Endothelial cell of umbilical vein (primary cell): ENCODE results near the gene MAN1A1. TPM values are rescaled to one million over a fixed set of nuclear protein-coding genes. Genes with fewer than 3 reads are reported as not detected.

Source experiments
- BruUV-seq: library from RNA; stranded (reverse); fragments of 400-500 nt; replicated peaks from 2 replicates; lab custom pipeline; 2021; lab: Mats Ljungman, UMichigan
- CTCF ChIA-PET: fragments of 300-600, 350-600 bp; sonication (Branson Sonifier 250); formaldehyde crosslinking; loops from one replicate; lab custom pipeline; 2021; ENCODE audit warnings: antibody characterized with exemption, inconsistent platforms; lab: Charles Lee
- POLR2A ChIA-PET: fragments of 300-600, 350-600 bp; sonication (Branson Sonifier 250); formaldehyde crosslinking; loops from one replicate; lab custom pipeline; 2021; ENCODE audit warnings: antibody characterized with exemption, inconsistent platforms; lab: Charles Lee
- DNase-seq: peaks from one replicate; pipeline ENCODE4 v3.0.0-alpha.2; 2011; ENCODE audit warnings: low read depth, low spot score
- FAIRE-seq: peaks from 2 replicates; lab custom pipeline; 2011; peaks lifted over from hg19 to GRCh38; lab: Jason Lieb, UNC
- H2AFZ ChIP-seq: 2 replicates; pipeline ENCODE4 v1.6.0; 2012; ENCODE audit warnings: low read depth, low read length, control low read depth, inconsistent platforms
- H3K27ac ChIP-seq: 2 replicates; pipeline ENCODE4 v1.5.1; 2011; ENCODE audit warnings: low read depth, mild to moderate bottlenecking, control low read depth, low read length, moderate library complexity; ENCODE audit not compliant: insufficient read depth
- H3K27me3 ChIP-seq, 2 experiments: 2 replicates each; pipeline versions ENCODE4 v1.6.0 to v1.6.1; 2011; ENCODE audit warnings: low read length in 2 of 2, mixed read lengths in 1 of 2; ENCODE audit not compliant: control insufficient read depth in 2 of 2, insufficient read depth in 2 of 2
- H3K36me3 ChIP-seq, 2 experiments: 2 replicates in 1 of 2; 3 replicates in 1 of 2; pipeline ENCODE4 v1.5.1; 2011; ENCODE audit warnings: low read length in 2 of 2, mild to moderate bottlenecking in 1 of 2, moderate library complexity in 1 of 2; ENCODE audit not compliant: control insufficient read depth in 2 of 2, insufficient read depth in 2 of 2; ENCODE audit errors: extremely low read depth in 1 of 2
- H3K4me1 ChIP-seq: 3 replicates; pipeline ENCODE4 v1.5.1; 2011; ENCODE audit warnings: mild to moderate bottlenecking, low read length; ENCODE audit not compliant: control insufficient read depth, insufficient read depth; ENCODE audit errors: extremely low read depth
- H3K4me2 ChIP-seq: 2 replicates; pipeline ENCODE4 v1.6.1; 2011; ENCODE audit warnings: low read length, control low read depth, mixed read lengths; ENCODE audit not compliant: insufficient read depth
- H3K4me3 ChIP-seq, 3 experiments: fragments of 200-600 bp in 1 of 3; sonication (generic), shearing (Covaris generic) in 1 of 3; replicated peaks in 1 of 3; 2 replicates each; pipeline ENCODE4 v1.5.1; 2011 to 2016; ENCODE audit warnings: control low read depth in 3 of 3, low read length in 3 of 3, mild to moderate bottlenecking in 2 of 3, inconsistent platforms in 1 of 3, low read depth in 1 of 3, moderate library complexity in 1 of 3; ENCODE audit not compliant: insufficient read depth in 1 of 3
- H3K79me2 ChIP-seq: 2 replicates; pipeline ENCODE4 v1.6.0; 2012; ENCODE audit warnings: low read length, inconsistent platforms; ENCODE audit not compliant: control insufficient read depth, insufficient read depth
- H3K9ac ChIP-seq: replicated peaks from 2 replicates; pipeline ENCODE3; 2011; ENCODE audit warnings: low read length, control low read depth; ENCODE audit not compliant: insufficient read depth; ENCODE audit errors: extremely low read depth
- H3K9me1 ChIP-seq: replicated peaks from 3 replicates; pipeline ENCODE4 v1.6.0; 2011; ENCODE audit warnings: mild to moderate bottlenecking, low read length; ENCODE audit not compliant: control insufficient read depth, insufficient read depth; ENCODE audit errors: extremely low read depth
- H3K9me3 ChIP-seq: replicated peaks from 2 replicates; pipeline ENCODE4 v1.5.1; 2012; ENCODE audit warnings: low read length, inconsistent platforms; ENCODE audit not compliant: control insufficient read depth, insufficient read depth
- H4K20me1 ChIP-seq: replicated peaks from 2 replicates; pipeline ENCODE3; 2011; ENCODE audit warnings: mild to moderate bottlenecking, low read length; ENCODE audit not compliant: control insufficient read depth, insufficient read depth; ENCODE audit errors: extremely low read depth
- CTCF ChIP-seq, 2 donors: IDR thresholded peaks; 1 replicate in 1 of 2; 2 replicates in 1 of 2; pipeline ENCODE4 v1.5.1; 2011; ENCODE audit warnings: low read length in 2 of 2, mild to moderate bottlenecking in 2 of 2, moderate library complexity in 2 of 2, control low read depth in 1 of 2, inconsistent platforms in 1 of 2, low read depth in 1 of 2; ENCODE audit not compliant: insufficient read depth in 1 of 2; ENCODE audit errors: extremely low read depth in 1 of 2
- EZH2 ChIP-seq: IDR thresholded peaks from 2 replicates; pipeline ENCODE4 v1.6.1; 2012; ENCODE audit warnings: borderline replicate concordance, low read depth, mild to moderate bottlenecking, moderate library complexity, low read length, inconsistent platforms; ENCODE audit not compliant: severe bottlenecking
- FOS ChIP-seq: IDR thresholded peaks from 2 replicates; pipeline ENCODE4 v1.6.1; 2011; ENCODE audit warnings: mild to moderate bottlenecking, low read length, moderate library complexity, borderline replicate concordance; ENCODE audit not compliant: insufficient read depth
- GATA2 ChIP-seq: IDR thresholded peaks from 2 replicates; pipeline ENCODE4 v1.7.0; 2011; ENCODE audit warnings: low read depth, mild to moderate bottlenecking, moderate library complexity, mixed read lengths, low read length; ENCODE audit not compliant: insufficient read length, insufficient read depth
- JUN ChIP-seq: IDR thresholded peaks from 2 replicates; pipeline ENCODE4 v1.6.1; 2011; ENCODE audit warnings: borderline replicate concordance, low read depth; ENCODE audit not compliant: insufficient read length, insufficient read depth
- MYC ChIP-seq: IDR thresholded peaks from one replicate; pipeline ENCODE4 v1.6.1; 2011; ENCODE audit warnings: mild to moderate bottlenecking, low read depth, low read length
- POLR2A ChIP-seq: IDR thresholded peaks from 2 replicates; pipeline ENCODE4 v1.6.1; 2012; ENCODE audit warnings: low read depth, mild to moderate bottlenecking, control low read depth, low read length
- POLR2AphosphoS5 ChIP-seq: IDR thresholded peaks from 2 replicates; pipeline ENCODE4 v1.6.1; 2012; ENCODE audit warnings: low read depth, mild to moderate bottlenecking, control low read depth, low read length, moderate library complexity; ENCODE audit not compliant: insufficient read depth
- dilution Hi-C: fragments of 300-500 bp; cut with MboI; formaldehyde crosslinking; loops from one replicate; pipeline ENCODE4 v1.15.0; 2019; ENCODE audit warnings: low sequenced_read_pairs; ENCODE audit not compliant: extremely low pct_ligation_motif_present
- intact Hi-C: fragments of 100-400 bp; cut with micrococcal nuclease; formaldehyde crosslinking; loops from one replicate; pipeline ENCODE4 v1.10.0; 2022
- polyA plus RNA-seq, 4 experiments: library from polyadenylated mRNA; depleted of rRNA in 3 of 4; stranded (reverse) in 3 of 4; unstranded in 1 of 4; fragments of >200 nt; gene quantifications; 2 replicates each; pipeline versions ENCODE4 v1.2.1 to v1.2.3, GENCODE V29; 2011 to 2012; ENCODE audit warnings: missing spikeins in 1 of 4
- total RNA-seq: library from RNA; stranded (reverse); gene quantifications from 2 replicates; pipeline ENCODE4 v1.2.3, GENCODE V29; 2021
- TF ChIP-seq, protein P1 (sequence below): IDR thresholded peaks from 2 replicates; pipeline ENCODE4 v1.6.1; 2011; ENCODE audit not compliant: insufficient read depth, insufficient read length

The MAN1A1 gene
- total and polyA plus RNA-seq, 2 donors (not counting 3 experiments of a cell fraction or from before 2014, with no cell fraction given): 3.3 to 12.9 TPM

DNA sequence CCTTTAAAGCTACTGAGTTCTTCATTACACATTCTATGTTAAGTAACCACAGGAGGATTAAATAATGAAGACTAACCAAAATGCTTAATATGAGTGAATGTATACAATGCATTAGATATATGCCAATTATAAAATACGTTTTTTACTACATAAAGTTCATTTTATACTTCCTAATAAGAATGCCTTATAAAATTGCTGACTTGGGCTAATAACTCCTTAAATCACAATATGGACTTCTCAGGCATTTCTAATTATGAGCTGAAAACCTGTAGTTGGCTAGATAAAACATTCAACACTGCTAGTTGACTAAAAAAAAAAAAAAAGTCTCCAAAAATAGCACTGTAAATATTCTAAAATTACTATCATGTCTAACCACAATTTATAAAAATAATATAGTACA is 11.8 kb downstream of the MAN1A1 start:
- no peak overlapping the region for H3K4me2 ChIP-seq
- no peak overlapping the region for H2AFZ ChIP-seq
- TF ChIP-seq EZH2: no peak
- no peak for TF ChIP-seq JUN
- no peak for TF ChIP-seq FOS
- TF ChIP-seq GATA2: no peak
- no peak for TF ChIP-seq POLR2AphosphoS5
- TF ChIP-seq, protein P1, sequence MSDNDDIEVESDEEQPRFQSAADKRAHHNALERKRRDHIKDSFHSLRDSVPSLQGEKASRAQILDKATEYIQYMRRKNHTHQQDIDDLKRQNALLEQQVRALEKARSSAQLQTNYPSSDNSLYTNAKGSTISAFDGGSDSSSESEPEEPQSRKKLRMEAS: no peak
- TF ChIP-seq POLR2A: no peak
- TF ChIP-seq CTCF (IDR thresholded peaks at IDR 0.05; ENCODE audit: extremely low read depth in 1 of 2, insufficient read depth in 1 of 2, low read depth in 1 of 2, low read length in 2 of 2): no peak
- TF ChIP-seq MYC: no peak
- H4K20me1 ChIP-seq: no peaks in the 10 kb centered on the region
- BruUV-seq: no TSS peak
- H3K4me1 ChIP-seq: peaks cover 15% of the 10 kb centered on the region
- H3K9me1 ChIP-seq: no peaks in the 10 kb centered on the region
- no peak for FAIRE-seq
- no peak overlapping the region for H3K9ac ChIP-seq
- H3K79me2 ChIP-seq: no peaks in the 10 kb centered on the region
- DNase-seq: no peak
- dilution Hi-C loops: no loop called here
- H3K27me3 ChIP-seq: no peaks in the 10 kb centered on the region
- no peak overlapping the region for H3K27ac ChIP-seq
- ChIA-PET POLR2A (no interaction called here), CTCF (interaction anchor here (1.1 kb wide), 1 partner anchor 10 kb away, joined by 3 read pairs; no protein-coding TSS in a partner anchor)
- intact Hi-C loops: no loop called here
- no peak overlapping the region for H3K4me3 ChIP-seq
- no peaks in the 10 kb centered on the region for H3K36me3 ChIP-seq
- H3K9me3 ChIP-seq: no peaks in the 10 kb centered on the region
